Testis (tissue), 3 donors: Measurements from ENCODE around the gene WDR45B. TPM values are rescaled to one million over a fixed set of nuclear protein-coding genes. Genes with fewer than 3 reads are reported as not detected.

Experiments used
- DNase-seq: peaks from one replicate; pipeline ENCODE4 v3.0.0-alpha.2; 2019
- H3K27ac ChIP-seq, 2 donors: fragments of 200-600 bp; sonication (generic); one replicate each; pipeline ENCODE4 v1.5.1; 2019
- H3K27me3 ChIP-seq: fragments of 200-600 bp; sonication (generic); one replicate; pipeline ENCODE4 v1.5.1; 2019
- H3K36me3 ChIP-seq: fragments of 200-600 bp; sonication (generic); one replicate; pipeline ENCODE4 v1.5.1; 2017; ENCODE audit warnings: low read depth; ENCODE audit errors: missing control alignments
- H3K4me1 ChIP-seq: fragments of 200-600 bp; sonication (generic); one replicate; pipeline ENCODE4 v1.5.1; 2019
- H3K4me3 ChIP-seq, 2 donors: fragments of 200-600 bp; sonication (generic); one replicate each; pipeline ENCODE4 v1.5.1; 2017 to 2019
- H3K9me3 ChIP-seq: fragments of 200-600 bp; sonication (generic); one replicate; pipeline ENCODE4 v1.5.1; 2017
- CTCF ChIP-seq, 3 experiments: fragments of 450-650 bp in 2 of 3; fragments of 200-600 bp in 1 of 3; sonication (generic) in 1 of 3; IDR thresholded peaks; one replicate each; pipeline ENCODE4 v1.5.1; 2016 to 2019; ENCODE audit warnings: antibody characterized with exemption in 3 of 3, mild to moderate bottlenecking in 2 of 3, moderate library complexity in 1 of 3
- POLR2A ChIP-seq: fragments of 450-650 bp; IDR thresholded peaks from one replicate; pipeline ENCODE4 v1.6.1; 2017; ENCODE audit warnings: antibody characterized with exemption, mild to moderate bottlenecking, moderate library complexity
- WGBS, 2 donors: methylation state at CpG; one replicate each; pipeline ENCODE4 v1.1.5; 2018; 5-methylcytosine and 5-hydroxymethylcytosine counted together
- intact Hi-C: fragments of 100-400 bp; cut with DNase I; formaldehyde crosslinking; loops from one replicate; pipeline ENCODE4 v1.15.1; 2023; ENCODE audit warnings: low total_unique reads
- polyA plus RNA-seq: library from polyadenylated mRNA; stranded (reverse); fragments of 350-450 nt; fragmentation: Illumina TruSeq; extraction: RNeasy Lipid Tissue Mini Kit (QIAGEN cat#74804); gene quantifications from one replicate; pipeline ENCODE4 v1.2.3, GENCODE V29; 2014; ENCODE audit warnings: low read depth, low replicate concordance; ENCODE audit not compliant: insufficient read depth
- total RNA-seq, 2 donors: library from RNA; depleted of rRNA; stranded (reverse); fragments of >200 nt; gene quantifications; one replicate each; pipeline ENCODE4 v1.2.3, GENCODE V29; 2016

WDR45B gene
- total and polyA plus RNA-seq, 3 donors from 2014 or later, result 142 to 165 (median 163) TPM

GRCh38 chr17:82686366-82687324 lies 38.4 kb upstream of the WDR45B start:
- 88 to 92% methylated on average over 13 to 19 of the region's 19 CpGs for WGBS, 2 donors
- Histone ChIP-seq H3K27ac (no peak overlapping the region), H3K4me3 (no peak overlapping the region), H3K27me3 (no peaks in the 10 kb centered on the region), H3K9me3 (no peaks in the 10 kb centered on the region), H3K4me1 (no peaks in the 10 kb centered on the region), H3K36me3 (no peaks in the 10 kb centered on the region)
- TF ChIP-seq CTCF (IDR thresholded peaks at IDR 0.05), result no peak
- TF ChIP-seq POLR2A, result no peak
- DNase-seq, result no peak
- intact Hi-C loops, result no loop called here

- Histone ChIP-seq H3K27me3 (no peaks in the 10 kb centered on the region), H3K36me3 (no peaks in the 10 kb centered on the region), H3K9me3 (no peaks in the 10 kb centered on the region), H3K4me3 (no peak overlapping the region), H3K4me1 (no peaks in the 10 kb centered on the region), H3K27ac (no peak overlapping the region)
- no peak for DNase-seq
- WGBS, 2 donors, result 96 to 97% methylated on average over 6 to 12 of the region's 12 CpGs
- intact Hi-C loops, result no loop called here
- no peak for TF ChIP-seq CTCF (IDR thresholded peaks at IDR 0.05)
- no peak for TF ChIP-seq POLR2A
Observed at GRCh38 chr17:82685291-82685690, 37.0 kb upstream of the WDR45B start.

- H3K4me3 ChIP-seq, result no peak overlapping the region
- H3K27ac ChIP-seq, result no peak overlapping the region
- WGBS, 2 donors, result 87 to 88% methylated on average over 12 to 13 of the region's 13 CpGs
- intact Hi-C loops, result no loop called here
- no peaks in the 10 kb centered on the region for H3K9me3 ChIP-seq
- no peak for DNase-seq
- TF ChIP-seq CTCF (IDR thresholded peaks at IDR 0.05) (no peak), POLR2A (no peak)
- H3K27me3 ChIP-seq, result no peaks in the 10 kb centered on the region
- H3K36me3 ChIP-seq, result no peaks in the 10 kb centered on the region
- H3K4me1 ChIP-seq, result no peaks in the 10 kb centered on the region
Observed at GRCh38 chr17:82684228-82684841, 36.1 kb upstream of the WDR45B start.

- TF ChIP-seq CTCF (IDR thresholded peaks at IDR 0.05), result no peak
- TF ChIP-seq POLR2A, result no peak
- DNase-seq, result no peak
- Histone ChIP-seq H3K4me1 (no peaks in the 10 kb centered on the region), H3K27ac (no peak overlapping the region), H3K9me3 (no peaks in the 10 kb centered on the region), H3K36me3 (no peaks in the 10 kb centered on the region), H3K27me3 (no peaks in the 10 kb centered on the region), H3K4me3 (no peak overlapping the region)
- WGBS, 2 donors, result 100% methylated on average over 1 of the region's 1 CpG
- intact Hi-C loops, result no loop called here
Observed at GRCh38 chr17:82683534-82683933, 35.3 kb upstream of the WDR45B start.
